K562 (cell line): ENCODE measurements around the gene MINDY4. TPM values are rescaled to one million over a fixed set of nuclear protein-coding genes. Genes with fewer than 3 reads are reported as not detected.

Source experiments
- ATAC-seq: fragments of 200-7000 bp; cut with Tn5 transposase; 3 replicates; pipeline ENCODE4 v1.9.1; 2020; ENCODE audit warnings: moderate library complexity
- BruUV-seq: library from RNA; stranded (reverse); fragments of 400-500 nt; replicated peaks from 2 replicates; lab custom pipeline; 2021; lab: Mats Ljungman, UMichigan
- CTCF ChIA-PET: fragments of 300-600 bp; formaldehyde crosslinking; extraction: SDS; loops from one replicate; lab custom pipeline; 2021; ENCODE audit warnings: low intra/inter-chr PET ratio; lab: Yijun Ruan, JAX
- POLR2A ChIA-PET: fragments of 300-600, 350-650 bp; sonication (Branson Sonifier 250); formaldehyde crosslinking; extraction: SDS; loops from one replicate; lab custom pipeline; 2021; ENCODE audit warnings: antibody characterized with exemption, inconsistent platforms; lab: Yijun Ruan, JAX
- DNase-seq, 4 experiments: peaks; one replicate each; pipeline versions ENCODE4 v3.0.0 to v3.0.0-alpha.2; 2011 to 2018; ENCODE audit warnings: low spot score in 3 of 4, mixed read lengths in 3 of 4; ENCODE audit errors: extremely low read depth in 1 of 4
- FAIRE-seq: peaks from 2 replicates; lab custom pipeline; 2011; peaks lifted over from hg19 to GRCh38; lab: Jason Lieb, UNC
- H2AFZ ChIP-seq: 2 replicates; pipeline ENCODE4 v1.6.0; 2011; ENCODE audit warnings: low read depth, low read length, control low read depth, inconsistent platforms
- H3K27ac ChIP-seq: fragments of 200-600 bp; 3 replicates; pipeline ENCODE4 v1.8.0; 2011; ENCODE audit warnings: low read depth, mild to moderate bottlenecking, control low read depth, inconsistent platforms, low read length, moderate library complexity, mixed read lengths; ENCODE audit errors: extremely low read depth
- H3K27me3 ChIP-seq, 2 experiments: fragments of 300-600 bp in 1 of 2; 2 replicates in 1 of 2; 3 replicates in 1 of 2; pipeline versions ENCODE4 v1.6.0 to v1.8.0; 2011; ENCODE audit warnings: inconsistent platforms in 2 of 2, low read length in 2 of 2, mild to moderate bottlenecking in 1 of 2, mixed read lengths in 1 of 2, moderate library complexity in 1 of 2; ENCODE audit not compliant: control insufficient read depth in 2 of 2, insufficient read depth in 2 of 2
- H3K36me3 ChIP-seq: fragments of 300-600 bp; 3 replicates; pipeline ENCODE4 v1.8.0; 2011; ENCODE audit warnings: mild to moderate bottlenecking, low read length, inconsistent platforms; ENCODE audit not compliant: control insufficient read depth, insufficient read depth
- H3K4me1 ChIP-seq, 2 experiments: fragments of 200-600 bp in 1 of 2; replicated peaks in 1 of 2; 2 replicates in 1 of 2; 3 replicates in 1 of 2; pipeline versions ENCODE4 v1.5.1 to v1.8.0; 2011; ENCODE audit warnings: inconsistent platforms in 2 of 2, low read length in 2 of 2, mild to moderate bottlenecking in 1 of 2, mixed read lengths in 1 of 2, moderate library complexity in 1 of 2; ENCODE audit not compliant: control insufficient read depth in 2 of 2, insufficient read depth in 2 of 2
- H3K4me2 ChIP-seq: 2 replicates; pipeline ENCODE4 v1.6.1; 2011; ENCODE audit warnings: low read length, control low read depth, inconsistent platforms, mixed read lengths; ENCODE audit not compliant: insufficient read depth
- H3K4me3 ChIP-seq: fragments of 200-600 bp; sonication (generic), shearing (Covaris generic); 2 replicates; pipeline ENCODE4 v1.5.1; 2016; ENCODE audit warnings: control low read depth, inconsistent platforms
- H3K79me2 ChIP-seq: fragments of 200-600 bp; 3 replicates; pipeline ENCODE4 v1.8.0; 2011; ENCODE audit warnings: low read length, inconsistent platforms; ENCODE audit not compliant: control insufficient read depth, insufficient read depth
- H3K9ac ChIP-seq, 2 experiments: 2 replicates each; pipeline versions ENCODE4 v1.6.0 to v1.6.1; 2011; ENCODE audit warnings: low read depth in 2 of 2, low read length in 2 of 2, control low read depth in 1 of 2, inconsistent platforms in 1 of 2, mild to moderate bottlenecking in 1 of 2, mixed read lengths in 1 of 2; ENCODE audit not compliant: insufficient read depth in 1 of 2
- H3K9me1 ChIP-seq: one replicate; pipeline ENCODE4 v1.6.0; 2011; ENCODE audit warnings: inconsistent platforms, mild to moderate bottlenecking, low read length, moderate library complexity; ENCODE audit not compliant: control insufficient read depth, insufficient read depth
- H3K9me3 ChIP-seq: replicated peaks from 2 replicates; pipeline ENCODE4 v1.5.1; 2011; ENCODE audit warnings: low read depth, low read length, inconsistent platforms; ENCODE audit not compliant: control insufficient read depth, insufficient read depth
- H4K20me1 ChIP-seq: replicated peaks from 2 replicates; pipeline ENCODE4 v1.6.1; 2011; ENCODE audit warnings: low read length, inconsistent platforms, mixed read lengths; ENCODE audit not compliant: control insufficient read depth, insufficient read depth
- ASH1L ChIP-seq: fragments of 450-650 bp; IDR thresholded peaks from 2 replicates; pipeline ENCODE4 v1.6.1; 2018; ENCODE audit warnings: borderline replicate concordance, mild to moderate bottlenecking, low read depth; ENCODE audit not compliant: partially characterized antibody
- CC2D1A ChIP-seq: fragments of 450-650 bp; IDR thresholded peaks from 2 replicates; pipeline ENCODE4 v1.6.1; 2017; ENCODE audit warnings: mild to moderate bottlenecking
- CTCF ChIP-seq, 3 experiments: IDR thresholded peaks in 2 of 3; conservative IDR thresholded peaks in 1 of 3; 2 replicates each; pipeline ENCODE4 v1.5.1; 2011 to 2012; ENCODE audit warnings: low read length in 3 of 3, mild to moderate bottlenecking in 3 of 3, control low read depth in 2 of 3, improper control_type of control experiment in 1 of 3, inconsistent platforms in 1 of 3, low read depth in 1 of 3, mixed read lengths in 1 of 3, moderate library complexity in 1 of 3; ENCODE audit not compliant: insufficient read depth in 2 of 3
- EWSR1 ChIP-seq: fragments of 450-650 bp; IDR thresholded peaks from 2 replicates; pipeline ENCODE4 v1.6.1; 2018; ENCODE audit warnings: borderline replicate concordance, mild to moderate bottlenecking, low read depth, moderate library complexity; ENCODE audit not compliant: partially characterized antibody
- PTTG1 ChIP-seq: fragments of 450-650 bp; IDR thresholded peaks from 2 replicates; pipeline ENCODE4 v1.6.1; 2016; ENCODE audit warnings: low read depth, mild to moderate bottlenecking, missing genetic modification characterization, missing compliant biosample characterization
- SAP30 ChIP-seq: fragments of 200-600 bp; sonication (generic); IDR thresholded peaks from 2 replicates; pipeline ENCODE4 v1.6.1; 2012; ENCODE audit warnings: borderline replicate concordance, low read depth, mild to moderate bottlenecking, moderate library complexity, low read length, control low read depth, inconsistent platforms; ENCODE audit not compliant: insufficient read depth, poor library complexity, severe bottlenecking
- TCF3 ChIP-seq: sonication (generic); formaldehyde crosslinking; IDR thresholded peaks from 2 replicates; pipeline ENCODE4 v1.4.0; 2020; ENCODE audit warnings: mild to moderate bottlenecking, missing genetic modification reagents
- ZBTB12 ChIP-seq: fragments of 250-450 bp; sonication (Bioruptor Pico); IDR thresholded peaks from 2 replicates; pipeline ENCODE4 v1.4.0; 2020
- ZBTB17 ChIP-seq: fragments of 450-650 bp; formaldehyde crosslinking; IDR thresholded peaks from 2 replicates; pipeline ENCODE4 v1.4.0; 2020; ENCODE audit warnings: mild to moderate bottlenecking
- ZBTB33 ChIP-seq: sonication (generic); formaldehyde crosslinking; IDR thresholded peaks from 2 replicates; pipeline ENCODE4 v1.8.1; 2023; ENCODE audit warnings: mild to moderate bottlenecking, missing genetic modification reagents
- ZNF140 ChIP-seq: fragments of 250-450 bp; sonication (Bioruptor Pico); IDR thresholded peaks from 2 replicates; pipeline ENCODE4 v1.8.0; 2021; ENCODE audit warnings: moderate library complexity, mild to moderate bottlenecking, inconsistent platforms
- WGBS: fragments of 100-300 bp; shearing (Covaris generic); methylation state at CpG from one replicate; pipeline ENCODE4 v1.1.6; 2016; ENCODE audit warnings: low coverage, mixed read lengths; ENCODE audit not compliant: insufficient coverage; ENCODE audit errors: missing lambda C conversion rate; 5-methylcytosine and 5-hydroxymethylcytosine counted together
- in situ Hi-C: fragments of 300-500 bp; cut with MboI; formaldehyde crosslinking; loops from 4 replicates; pipeline ENCODE4 v1.15.0; 2018; ENCODE audit warnings: inconsistent platforms, mixed read lengths
- intact Hi-C: fragments of 100-400 bp; cut with micrococcal nuclease; formaldehyde crosslinking; loops from 2 replicates; pipeline ENCODE4 v1.14.2; 2022
- polyA plus RNA-seq, 8 experiments: library from polyadenylated mRNA; depleted of rRNA in 4 of 8; stranded (reverse) in 5 of 8; unstranded in 3 of 8; fragments of >200 nt; fragmentation: Nextera tagmentation in 2 of 8; fragmentation: Illumina TruSeq in 1 of 8; extraction: Ambion mirVana in 2 of 8; extraction: Trizol in 1 of 8; gene quantifications; 2 replicates each; pipeline versions ENCODE4 v1.2.1 to v1.2.3, GENCODE V29; 2011 to 2014; ENCODE audit warnings: inconsistent platforms in 1 of 8, missing spikeins in 1 of 8
- total RNA-seq, 7 experiments: library from RNA; depleted of rRNA in 6 of 7; stranded (reverse); fragments of >200 nt in 6 of 7; fragmentation: Illumina TruSeq in 2 of 7; extraction: Trizol in 2 of 7; gene quantifications; 2 replicates each; pipeline versions ENCODE4 v1.2.1 to v1.2.3, GENCODE V29; 2011 to 2021; ENCODE audit warnings: low replicate concordance in 1 of 7

Gene MINDY4
- total and polyA plus RNA-seq, 9 of the 15 experiments (the other 6 are each of a cell fraction or from before 2014, with no cell fraction given): 2.1 to 16.7 (median 11.0) TPM

DNA sequence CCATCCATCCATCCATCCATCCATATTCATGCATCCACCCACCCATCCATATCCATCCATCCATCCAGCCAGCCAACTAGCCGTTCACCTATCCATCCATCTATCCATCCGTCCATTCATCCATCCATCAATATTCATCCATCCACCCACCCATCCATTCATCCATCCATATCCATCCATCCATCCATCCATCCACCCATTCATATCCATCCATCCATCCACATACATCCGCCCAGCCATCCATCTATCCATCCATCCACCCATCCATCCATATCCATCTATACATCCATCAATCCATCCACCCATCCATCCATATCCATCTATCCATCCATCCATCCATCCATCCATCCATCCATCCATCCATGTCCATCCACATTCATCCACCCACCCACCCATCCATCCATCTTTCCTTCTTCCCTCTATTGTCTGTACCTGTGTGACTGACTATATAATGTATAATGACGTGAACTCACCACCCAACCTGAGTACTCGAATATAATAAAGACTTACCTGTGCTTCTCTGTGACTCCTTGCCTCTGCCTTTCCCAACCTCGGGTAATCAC, 16.8 kb upstream of the MINDY4 start (continued):
- TF ChIP-seq SAP30 (no peak), ZBTB17 (CRISPR knock-in tag) (no peak), CC2D1A (no peak), ASH1L (no peak), ZNF140 (CRISPR knock-in tag) (no peak), PTTG1 (tag) (no peak), ZBTB12 (CRISPR knock-in tag) (no peak)

DNA sequence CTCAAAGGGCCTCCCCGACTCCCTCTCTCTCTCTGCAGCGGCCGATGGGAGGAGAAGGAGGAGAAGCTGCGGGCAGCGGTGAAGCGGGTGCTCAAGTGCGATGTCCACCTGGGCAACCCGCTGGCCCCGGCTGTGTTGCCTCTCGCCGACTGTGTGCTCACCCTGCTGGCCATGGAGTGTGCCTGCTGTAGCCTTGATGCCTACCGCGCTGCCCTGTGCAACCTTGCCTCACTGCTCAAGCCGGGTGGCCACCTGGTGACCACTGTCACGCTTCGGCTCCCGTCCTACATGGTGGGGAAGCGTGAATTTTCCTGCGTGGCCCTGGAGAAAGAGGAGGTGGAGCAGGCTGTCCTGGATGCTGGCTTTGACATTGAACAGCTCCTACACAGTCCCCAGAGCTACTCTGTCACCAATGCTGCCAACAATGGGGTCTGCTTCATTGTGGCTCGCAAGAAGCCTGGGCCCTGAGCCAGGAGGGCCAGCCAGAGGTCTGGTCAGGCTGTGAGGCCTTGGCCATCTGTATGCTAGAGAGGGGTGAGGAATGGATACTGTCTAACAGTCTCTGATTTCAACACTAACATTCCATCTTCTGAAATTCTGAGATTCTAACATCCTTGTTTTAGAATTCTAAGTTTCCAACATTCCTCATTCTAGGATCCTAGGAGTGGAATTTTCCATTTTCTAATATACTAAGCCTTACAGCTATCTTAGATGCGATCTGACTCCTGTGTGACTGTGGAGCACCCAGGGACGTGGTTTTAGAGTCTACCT, 15.6 kb upstream of the MINDY4 start:
- no peaks in the 10 kb centered on the region for H3K9me3 ChIP-seq
- no peaks in the 10 kb centered on the region for H3K9me1 ChIP-seq
- TF ChIP-seq CTCF (IDR thresholded peaks at IDR 0.05 in 2 of 3, conservative IDR thresholded peaks at IDR 0.05 in 1 of 3; ENCODE audit: insufficient read depth in 2 of 3, low read depth in 1 of 3, low read length in 3 of 3) (0 out of 6 replicates have a peak, but pooled peaks of 1 of the 3 experiments have one; percentile 5), TCF3 (CRISPR knock-in tag) (no peak), EWSR1 (no peak), ZBTB33 (CRISPR knock-in tag) (0 out of 2 replicates have a peak, but pooled peaks have one; percentile 43)
- intact Hi-C loops: no loop called here
- H3K4me1 ChIP-seq: peaks cover 21 to 42% of the 10 kb centered on the region in 2 experiments
- no peaks in the 10 kb centered on the region for H3K27me3 ChIP-seq
- peak; percentile 20 for ATAC-seq
- peak; percentile 37 for FAIRE-seq
- H3K4me2 ChIP-seq: no peak overlapping the region
- H3K79me2 ChIP-seq: no peaks in the 10 kb centered on the region
- no peaks in the 10 kb centered on the region for H4K20me1 ChIP-seq
- H3K27ac ChIP-seq: no peak overlapping the region
- POLR2A ChIA-PET: interaction anchor here (0.5 to 0.7 kb wide), 5 partner anchors 30 to 596 kb away, joined by 3 to 4 read pairs (median 3); no protein-coding TSS in a partner anchor
- BruUV-seq: no TSS peak
- WGBS: 70% methylated on average over 22 of the region's 22 CpGs
- no peak overlapping the region for H2AFZ ChIP-seq
- H3K4me3 ChIP-seq: no peak overlapping the region
- peak overlapping the region in 1 of 2 experiments; percentile 53; a peak in 1 of 4 replicates for H3K9ac ChIP-seq
- H3K36me3 ChIP-seq: no peaks in the 10 kb centered on the region
- CTCF ChIA-PET: no interaction called here
- no peak for DNase-seq
- in situ Hi-C loops: no loop called here
